ENCODE results near the gene CNFN. TPM values are rescaled to one million over a fixed set of nuclear protein-coding genes. Genes with fewer than 3 reads are reported as not detected.

Gene CNFN
- polyA plus RNA-seq, 6 donors from 2014 or later = 24.1 to 53.3 (median 37.7) TPM

- Mint-ChIP-seq H3K4me1 (peaks cover 42 to 52% (median 50%) of the 10 kb centered on the region in 3 donors), H3K9me3 (no peaks in the 10 kb centered on the region), H3K27ac (no peak overlapping the region), H3K4me3 (peak overlapping the region in 1 of 8 donors; percentile 56), H3K27me3 (no peaks in the 10 kb centered on the region), H3K36me3 (peaks cover 0 to 9% of the 10 kb centered on the region in 2 donors)
- ATAC-seq (ENCODE audit: low read depth in 2 of 2) = no peak
- DNase-seq = no peak
Measured at GRCh38 chr19:42403586-42403985, 13.5 kb upstream of the CNFN start.

GRCh38 chr19:42402376-42403116, 12.4 kb upstream of the CNFN start:
- Mint-ChIP-seq H3K4me3 (peak overlapping the region; percentile 84 to 92 (median 88)), H3K4me1 (peaks cover 41 to 54% (median 47%) of the 10 kb centered on the region in 3 donors), H3K9me3 (no peaks in the 10 kb centered on the region), H3K27ac (peak overlapping the region in 4 of 6 donors; percentile 15 to 62 (median 44)), H3K36me3 (peaks cover 0 to 9% of the 10 kb centered on the region in 2 donors), H3K27me3 (no peaks in the 10 kb centered on the region)
- no peak for DNase-seq
- ATAC-seq (ENCODE audit: low read depth in 2 of 2) = peak in 1 of 2 donors; percentile 2

- no peaks in the 10 kb centered on the region for H3K9me3 Mint-ChIP-seq
Measured at GRCh38 chr19:42401365-42402303, 11.5 kb upstream of the CNFN start.

DNA sequence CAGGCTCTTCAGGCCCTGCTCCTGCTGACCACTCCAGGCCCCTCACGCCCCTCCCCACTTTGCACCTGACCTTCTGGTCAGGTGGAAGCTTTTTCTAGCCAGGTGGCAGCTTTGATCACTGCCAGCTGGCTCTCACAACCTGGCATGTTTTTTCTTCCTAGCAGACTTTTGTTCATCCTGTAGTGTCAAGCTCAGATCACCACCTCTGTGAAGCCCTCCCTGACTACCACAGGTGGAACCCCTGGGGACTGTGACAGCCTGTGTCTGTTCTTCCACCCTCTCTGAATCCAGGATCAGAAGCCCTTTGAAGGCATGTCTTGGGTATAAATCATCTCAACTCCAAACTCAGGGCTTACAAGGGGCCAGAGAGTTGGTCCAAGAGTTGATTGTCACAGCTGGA, 10.3 kb upstream of the CNFN start:
- H3K4me1 Mint-ChIP-seq = peaks cover 53 to 64% (median 55%) of the 10 kb centered on the region in 3 donors
- ATAC-seq (ENCODE audit: low read depth in 2 of 2) (no peak), DNase-seq (no peak)
- no peaks in the 10 kb centered on the region for H3K9me3 Mint-ChIP-seq
- H3K4me3 Mint-ChIP-seq = peak overlapping the region in 6 of 8 donors; percentile 6 to 91 (median 56)
- H3K27ac Mint-ChIP-seq = peak overlapping the region in 1 of 6 donors; percentile 90
- no peaks in the 10 kb centered on the region for H3K36me3 Mint-ChIP-seq
- no peaks in the 10 kb centered on the region for H3K27me3 Mint-ChIP-seq

More at GRCh38 chr19:42401365-42402303, 11.5 kb upstream of the CNFN start:
- H3K27ac Mint-ChIP-seq = peak overlapping the region in 4 of 6 donors; percentile 57 to 86 (median 74)
- peaks cover 0 to 3% of the 10 kb centered on the region in 2 donors for H3K36me3 Mint-ChIP-seq
- peaks cover 50 to 56% (median 55%) of the 10 kb centered on the region in 3 donors for H3K4me1 Mint-ChIP-seq
- peak overlapping the region; percentile 84 to 92 (median 88) for H3K4me3 Mint-ChIP-seq
- peak; percentile 71 for DNase-seq
- H3K27me3 Mint-ChIP-seq = no peaks in the 10 kb centered on the region
- peak; percentile 57 to 62 for ATAC-seq (ENCODE audit: low read depth in 2 of 2)

DNA sequence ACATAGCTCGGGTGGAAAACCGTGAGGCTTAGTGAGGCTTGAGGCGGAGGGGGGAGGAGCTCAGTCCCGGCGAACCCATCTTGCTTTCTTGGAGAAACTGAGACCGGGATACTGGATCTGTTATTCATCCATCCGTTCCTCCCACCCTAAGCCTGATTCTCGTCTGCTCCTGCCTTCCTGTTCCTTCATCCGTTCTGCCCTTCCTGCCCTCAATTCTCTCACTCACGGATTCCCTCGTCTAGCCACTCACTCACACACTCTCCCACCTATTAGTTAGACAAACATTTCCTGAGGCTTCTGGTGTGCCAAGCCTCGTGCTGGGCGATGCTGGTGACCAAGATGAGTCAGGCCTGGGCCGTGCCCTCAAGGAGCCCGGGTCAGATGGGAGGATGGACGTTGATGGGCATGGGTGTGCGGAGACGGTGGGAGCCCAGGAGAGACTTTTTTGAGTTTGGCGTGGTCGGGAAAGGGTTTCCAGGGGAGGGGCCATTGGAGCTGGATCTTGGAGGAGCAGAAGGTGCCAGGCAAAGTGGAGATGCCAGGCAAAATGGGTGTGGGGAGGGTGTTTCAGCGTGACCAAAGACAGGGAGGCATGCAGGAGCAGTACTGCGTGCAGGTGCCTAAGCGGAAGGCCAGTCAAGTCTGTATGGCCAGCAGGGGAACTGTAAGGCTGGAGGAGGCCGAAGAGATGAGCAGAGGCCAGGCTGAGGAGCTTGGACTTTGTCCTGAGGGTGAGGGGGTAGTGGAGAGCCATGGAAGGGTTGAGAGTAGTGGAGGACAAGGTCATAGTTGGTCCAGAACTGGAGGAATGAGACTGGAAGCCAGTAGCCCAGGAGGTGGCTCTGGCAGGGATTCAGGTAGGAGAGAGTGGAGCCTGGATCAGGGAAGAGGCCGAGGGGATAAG, 7.4 kb upstream of the CNFN start:
- ATAC-seq (ENCODE audit: low read depth in 2 of 2) (no peak), DNase-seq (no peak)
- Mint-ChIP-seq H3K4me1 (peaks cover 45 to 60% (median 54%) of the 10 kb centered on the region in 3 donors), H3K4me3 (peak overlapping the region; percentile 86 to 99 (median 96)), H3K27me3 (peaks cover 0 to 6% (median 4%) of the 10 kb centered on the region in 3 donors), H3K27ac (peak overlapping the region; percentile 92 to 99 (median 96)), H3K36me3 (no peaks in the 10 kb centered on the region), H3K9me3 (no peaks in the 10 kb centered on the region)

DNA sequence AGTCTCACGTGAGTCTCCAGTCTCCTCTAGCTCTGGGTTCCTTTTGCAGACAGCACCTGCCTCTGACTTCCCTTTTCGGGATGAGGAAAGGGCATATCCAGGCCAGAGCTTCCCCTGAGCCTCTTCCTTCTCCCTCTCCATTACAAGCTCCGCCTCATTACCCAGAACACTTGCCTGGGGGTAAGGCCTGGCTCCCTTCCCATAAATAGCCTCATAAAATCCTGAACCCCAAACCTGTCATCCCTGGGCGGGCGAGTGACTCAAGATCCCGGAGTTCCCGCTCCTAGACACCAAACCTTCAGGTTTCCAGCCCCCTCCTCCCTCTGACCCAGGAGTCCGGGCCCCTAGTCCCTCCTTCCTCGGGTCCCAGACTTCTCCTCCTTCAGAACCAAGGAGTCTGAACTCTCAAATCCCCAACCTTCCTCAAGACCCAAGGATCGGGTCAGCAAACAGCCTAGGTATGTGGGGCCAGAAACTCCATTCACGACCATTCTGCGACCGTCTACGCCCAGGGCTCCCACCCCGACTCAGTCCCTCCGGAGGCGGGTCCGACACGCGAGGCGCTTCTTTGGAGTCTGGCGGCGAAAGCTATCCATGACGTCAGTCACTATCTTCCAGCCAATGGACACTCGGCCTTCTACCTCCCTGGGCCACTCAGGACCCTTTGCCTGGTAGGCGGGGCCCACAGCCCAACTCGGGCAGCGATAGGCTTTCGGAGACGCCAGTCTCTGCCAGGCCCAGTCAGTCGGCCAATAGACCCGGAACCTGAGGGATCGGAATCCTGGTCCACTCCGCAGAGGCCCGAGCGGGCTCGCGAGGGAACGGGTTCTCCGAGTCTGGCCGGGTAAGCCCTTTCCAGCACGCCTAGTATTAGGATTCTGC, 6.5 kb upstream of the CNFN start:
- H3K4me1 Mint-ChIP-seq = peaks cover 39 to 51% (median 45%) of the 10 kb centered on the region in 3 donors
- H3K36me3 Mint-ChIP-seq = no peaks in the 10 kb centered on the region
- peak overlapping the region; percentile 86 to 99 (median 96) for H3K4me3 Mint-ChIP-seq
- H3K27ac Mint-ChIP-seq = peak overlapping the region; percentile 92 to 99 (median 96)
- DNase-seq = peak; percentile 97
- no peaks in the 10 kb centered on the region for H3K9me3 Mint-ChIP-seq
- H3K27me3 Mint-ChIP-seq = peaks cover 4 to 12% (median 7%) of the 10 kb centered on the region in 3 donors
- ATAC-seq (ENCODE audit: low read depth in 2 of 2) = peak; percentile 94

GRCh38 chr19:42394751-42395150, 4.7 kb upstream of the CNFN start:
- peaks cover 11 to 28% (median 23%) of the 10 kb centered on the region in 3 donors for H3K27me3 Mint-ChIP-seq
- H3K4me3 Mint-ChIP-seq = peak overlapping the region in 2 of 8 donors; percentile 52 to 91
- H3K9me3 Mint-ChIP-seq = no peaks in the 10 kb centered on the region
- no peak for DNase-seq
- H3K4me1 Mint-ChIP-seq = peaks cover 24 to 36% (median 29%) of the 10 kb centered on the region in 3 donors
- H3K27ac Mint-ChIP-seq = no peak overlapping the region
- H3K36me3 Mint-ChIP-seq = peaks cover 0 to 4% of the 10 kb centered on the region in 2 donors
- ATAC-seq (ENCODE audit: low read depth in 2 of 2) = no peak

GRCh38 chr19:42392165-42392564, 2.1 kb upstream of the CNFN start:
- Mint-ChIP-seq H3K27me3 (peaks cover 14 to 44% (median 38%) of the 10 kb centered on the region in 3 donors), H3K27ac (peak overlapping the region in 2 of 6 donors; percentile 32 to 54), H3K4me3 (peak overlapping the region in 3 of 8 donors; percentile 35 to 69 (median 47)), H3K36me3 (peaks cover 0 to 6% of the 10 kb centered on the region in 2 donors), H3K9me3 (peaks cover 0 to 2% (median 0%) of the 10 kb centered on the region in 7 donors), H3K4me1 (peaks cover 11 to 15% (median 12%) of the 10 kb centered on the region in 3 donors)
- ATAC-seq (ENCODE audit: low read depth in 2 of 2) (no peak), DNase-seq (no peak)

GRCh38 chr19:42388851-42389489, 1.1 kb downstream of the CNFN start:
- DNase-seq = no peak
- Mint-ChIP-seq H3K27ac (no peak overlapping the region), H3K9me3 (peaks cover 0 to 2% (median 0%) of the 10 kb centered on the region in 7 donors), H3K4me3 (no peak overlapping the region), H3K36me3 (peaks cover 0 to 6% of the 10 kb centered on the region in 2 donors), H3K4me1 (peaks cover 6 to 9% (median 8%) of the 10 kb centered on the region in 3 donors), H3K27me3 (peaks cover 14 to 50% (median 38%) of the 10 kb centered on the region in 3 donors)
- no peak for ATAC-seq (ENCODE audit: low read depth in 2 of 2)

- peak; percentile 82 for DNase-seq
- H3K4me1 Mint-ChIP-seq = peaks cover 6 to 9% (median 8%) of the 10 kb centered on the region in 3 donors
- peak overlapping the region; percentile 64 to 92 (median 83) for H3K4me3 Mint-ChIP-seq
- H3K27ac Mint-ChIP-seq = peak overlapping the region; percentile 57 to 92 (median 78)
- peaks cover 0 to 6% of the 10 kb centered on the region in 2 donors for H3K36me3 Mint-ChIP-seq
- peaks cover 0 to 2% (median 0%) of the 10 kb centered on the region in 7 donors for H3K9me3 Mint-ChIP-seq
- peaks cover 18 to 55% (median 50%) of the 10 kb centered on the region in 3 donors for H3K27me3 Mint-ChIP-seq
- ATAC-seq (ENCODE audit: low read depth in 2 of 2) = peak; percentile 93 to 94
Measured at GRCh38 chr19:42386974-42387707, 3.0 kb downstream of the CNFN start.

GRCh38 chr19:42380155-42380554, 9.9 kb downstream of the CNFN start:
- Mint-ChIP-seq H3K9me3 (no peaks in the 10 kb centered on the region), H3K27me3 (peaks cover 8 to 18% (median 13%) of the 10 kb centered on the region in 3 donors), H3K36me3 (no peaks in the 10 kb centered on the region), H3K4me1 (peaks cover 2 to 5% (median 3%) of the 10 kb centered on the region in 3 donors), H3K27ac (no peak overlapping the region), H3K4me3 (no peak overlapping the region)
- DNase-seq (no peak), ATAC-seq (ENCODE audit: low read depth in 2 of 2) (no peak)

All from naive B cell (primary cell).